ENCODE data around the gene CLPSL2.

DNA sequence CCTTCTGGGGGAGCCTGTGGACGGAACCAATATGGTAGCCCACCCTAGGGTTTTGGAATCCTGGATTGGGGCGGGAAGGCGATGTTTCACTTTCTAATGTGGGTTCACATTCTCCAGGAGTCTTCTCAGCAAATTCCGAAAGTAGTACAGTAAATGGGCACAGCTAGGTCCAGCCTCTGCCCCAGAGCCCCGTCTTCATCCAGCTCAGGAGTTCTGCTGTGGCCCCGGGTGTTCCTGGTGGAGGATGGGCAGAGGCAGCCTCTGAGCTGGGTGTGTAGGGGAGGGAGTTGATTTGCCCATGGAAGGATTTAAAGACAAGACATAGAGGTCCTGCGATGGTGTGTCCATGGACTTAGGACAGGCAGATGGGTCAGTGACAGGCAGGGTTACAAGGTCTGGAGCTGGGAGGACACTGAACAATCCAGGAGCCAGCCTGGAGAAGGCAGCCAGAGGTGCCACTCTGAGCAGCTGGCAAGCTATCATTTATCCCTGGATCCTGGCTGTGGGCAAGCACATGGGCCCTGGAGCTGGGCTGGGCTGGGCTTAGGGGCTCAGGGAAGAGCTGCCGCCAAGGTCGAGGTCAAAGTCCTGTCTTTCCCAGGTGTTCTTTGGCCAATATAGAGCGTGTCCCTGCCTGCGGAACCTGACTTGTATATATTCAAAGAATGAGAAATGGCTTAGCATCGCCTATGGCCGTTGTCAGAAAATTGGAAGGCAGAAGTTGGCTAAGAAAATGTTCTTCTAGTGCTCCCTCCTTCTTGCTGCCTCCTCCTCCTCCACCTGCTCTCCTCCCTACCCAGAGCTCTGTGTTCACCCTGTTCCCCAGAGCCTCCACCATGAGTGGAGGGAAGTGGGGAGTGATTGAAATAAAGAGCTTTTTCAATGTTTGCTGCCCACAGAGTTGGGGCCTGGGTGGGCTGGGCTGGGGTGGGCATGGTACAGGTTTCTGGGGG is 11.1 kb downstream of the CLPSL2 start:
- TF ChIP-seq, protein P1, sequence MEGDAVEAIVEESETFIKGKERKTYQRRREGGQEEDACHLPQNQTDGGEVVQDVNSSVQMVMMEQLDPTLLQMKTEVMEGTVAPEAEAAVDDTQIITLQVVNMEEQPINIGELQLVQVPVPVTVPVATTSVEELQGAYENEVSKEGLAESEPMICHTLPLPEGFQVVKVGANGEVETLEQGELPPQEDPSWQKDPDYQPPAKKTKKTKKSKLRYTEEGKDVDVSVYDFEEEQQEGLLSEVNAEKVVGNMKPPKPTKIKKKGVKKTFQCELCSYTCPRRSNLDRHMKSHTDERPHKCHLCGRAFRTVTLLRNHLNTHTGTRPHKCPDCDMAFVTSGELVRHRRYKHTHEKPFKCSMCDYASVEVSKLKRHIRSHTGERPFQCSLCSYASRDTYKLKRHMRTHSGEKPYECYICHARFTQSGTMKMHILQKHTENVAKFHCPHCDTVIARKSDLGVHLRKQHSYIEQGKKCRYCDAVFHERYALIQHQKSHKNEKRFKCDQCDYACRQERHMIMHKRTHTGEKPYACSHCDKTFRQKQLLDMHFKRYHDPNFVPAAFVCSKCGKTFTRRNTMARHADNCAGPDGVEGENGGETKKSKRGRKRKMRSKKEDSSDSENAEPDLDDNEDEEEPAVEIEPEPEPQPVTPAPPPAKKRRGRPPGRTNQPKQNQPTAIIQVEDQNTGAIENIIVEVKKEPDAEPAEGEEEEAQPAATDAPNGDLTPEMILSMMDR (IDR thresholded peaks at IDR 0.05; ENCODE audit: insufficient read depth, low read length) = no peak
- TF ChIP-seq, protein P2, sequence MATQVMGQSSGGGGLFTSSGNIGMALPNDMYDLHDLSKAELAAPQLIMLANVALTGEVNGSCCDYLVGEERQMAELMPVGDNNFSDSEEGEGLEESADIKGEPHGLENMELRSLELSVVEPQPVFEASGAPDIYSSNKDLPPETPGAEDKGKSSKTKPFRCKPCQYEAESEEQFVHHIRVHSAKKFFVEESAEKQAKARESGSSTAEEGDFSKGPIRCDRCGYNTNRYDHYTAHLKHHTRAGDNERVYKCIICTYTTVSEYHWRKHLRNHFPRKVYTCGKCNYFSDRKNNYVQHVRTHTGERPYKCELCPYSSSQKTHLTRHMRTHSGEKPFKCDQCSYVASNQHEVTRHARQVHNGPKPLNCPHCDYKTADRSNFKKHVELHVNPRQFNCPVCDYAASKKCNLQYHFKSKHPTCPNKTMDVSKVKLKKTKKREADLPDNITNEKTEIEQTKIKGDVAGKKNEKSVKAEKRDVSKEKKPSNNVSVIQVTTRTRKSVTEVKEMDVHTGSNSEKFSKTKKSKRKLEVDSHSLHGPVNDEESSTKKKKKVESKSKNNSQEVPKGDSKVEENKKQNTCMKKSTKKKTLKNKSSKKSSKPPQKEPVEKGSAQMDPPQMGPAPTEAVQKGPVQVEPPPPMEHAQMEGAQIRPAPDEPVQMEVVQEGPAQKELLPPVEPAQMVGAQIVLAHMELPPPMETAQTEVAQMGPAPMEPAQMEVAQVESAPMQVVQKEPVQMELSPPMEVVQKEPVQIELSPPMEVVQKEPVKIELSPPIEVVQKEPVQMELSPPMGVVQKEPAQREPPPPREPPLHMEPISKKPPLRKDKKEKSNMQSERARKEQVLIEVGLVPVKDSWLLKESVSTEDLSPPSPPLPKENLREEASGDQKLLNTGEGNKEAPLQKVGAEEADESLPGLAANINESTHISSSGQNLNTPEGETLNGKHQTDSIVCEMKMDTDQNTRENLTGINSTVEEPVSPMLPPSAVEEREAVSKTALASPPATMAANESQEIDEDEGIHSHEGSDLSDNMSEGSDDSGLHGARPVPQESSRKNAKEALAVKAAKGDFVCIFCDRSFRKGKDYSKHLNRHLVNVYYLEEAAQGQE (IDR thresholded peaks at IDR 0.05; ENCODE audit: insufficient replicate concordance, low read depth) = no peak
- TF ChIP-seq GABPA (IDR thresholded peaks at IDR 0.05; ENCODE audit: low read depth) = no peak

Measured in HL-60 (cell line).